Astrocyte (in vitro differentiated cells and primary cell): Measurements from ENCODE around the gene PLD5. TPM values are rescaled to one million over a fixed set of nuclear protein-coding genes. Genes with fewer than 3 reads are reported as not detected.
A peak's percentile ranks its signal among the peaks of the same experiment; 100 is the strongest.

ENCODE experiments used
- DNase-seq: peaks from one replicate; pipeline ENCODE4 v3.0.0-alpha.2; 2010; ENCODE audit warnings: low read depth
- FAIRE-seq: peaks from 2 replicates; lab custom pipeline; 2011; peaks lifted over from hg19 to GRCh38; lab: Jason Lieb, UNC
- H2AFZ ChIP-seq: 2 replicates; pipeline ENCODE4 v1.6.0; 2012; ENCODE audit warnings: low read depth, low read length, inconsistent platforms
- H3K27ac ChIP-seq: 2 replicates; pipeline ENCODE4 v1.5.1; 2011; ENCODE audit warnings: low read depth, low read length, inconsistent platforms
- H3K27me3 ChIP-seq: 2 replicates; pipeline ENCODE4 v1.6.0; 2011; ENCODE audit warnings: low read length, inconsistent platforms; ENCODE audit not compliant: insufficient read depth
- H3K36me3 ChIP-seq: 2 replicates; pipeline ENCODE4 v1.5.1; 2011; ENCODE audit warnings: low read length, inconsistent platforms; ENCODE audit not compliant: insufficient read depth
- H3K4me1 ChIP-seq: 2 replicates; pipeline ENCODE4 v1.5.1; 2011; ENCODE audit warnings: low read length, inconsistent platforms; ENCODE audit not compliant: insufficient read depth
- H3K4me2 ChIP-seq: 2 replicates; pipeline ENCODE4 v1.6.0; 2012; ENCODE audit warnings: low read length, inconsistent platforms
- H3K4me3 ChIP-seq: 2 replicates; pipeline ENCODE4 v1.5.1; 2011; ENCODE audit warnings: low read depth, mild to moderate bottlenecking, low read length, inconsistent platforms; ENCODE audit not compliant: insufficient read depth
- H3K79me2 ChIP-seq: 2 replicates; pipeline ENCODE4 v1.6.0; 2012; ENCODE audit warnings: mild to moderate bottlenecking, low read length, inconsistent platforms; ENCODE audit not compliant: insufficient read depth
- H3K9ac ChIP-seq: 2 replicates; pipeline ENCODE4 v1.6.0; 2012; ENCODE audit warnings: mild to moderate bottlenecking, low read length, inconsistent platforms
- H3K9me3 ChIP-seq: 2 replicates; pipeline ENCODE4 v1.5.1; 2012; ENCODE audit warnings: low read depth, mild to moderate bottlenecking, low read length, inconsistent platforms; ENCODE audit not compliant: insufficient read depth
- H4K20me1 ChIP-seq: 2 replicates; pipeline ENCODE4 v1.6.0; 2012; ENCODE audit warnings: low read length, inconsistent platforms; ENCODE audit not compliant: insufficient read depth
- H3K27ac Mint-ChIP-seq: one replicate; pipeline ENCODE4 v1.8.0; 2021; ENCODE audit warnings: mild to moderate bottlenecking, mixed read lengths; ENCODE audit not compliant: unreplicated experiment
- H3K27me3 Mint-ChIP-seq: one replicate; pipeline ENCODE4 v1.8.0; 2021; ENCODE audit warnings: low read depth, mixed read lengths; ENCODE audit not compliant: unreplicated experiment
- H3K36me3 Mint-ChIP-seq: one replicate; pipeline ENCODE4 v1.8.0; 2021; ENCODE audit warnings: low read depth, mixed read lengths; ENCODE audit not compliant: unreplicated experiment
- H3K4me1 Mint-ChIP-seq: one replicate; pipeline ENCODE4 v1.8.0; 2021; ENCODE audit warnings: low read depth, mixed read lengths; ENCODE audit not compliant: unreplicated experiment
- H3K4me3 Mint-ChIP-seq: one replicate; pipeline ENCODE4 v1.8.0; 2021; ENCODE audit warnings: mild to moderate bottlenecking, moderate library complexity, mixed read lengths; ENCODE audit not compliant: unreplicated experiment
- H3K9me3 Mint-ChIP-seq: one replicate; pipeline ENCODE4 v1.8.0; 2021; ENCODE audit warnings: mild to moderate bottlenecking, mixed read lengths; ENCODE audit not compliant: unreplicated experiment
- CTCF ChIP-seq: IDR thresholded peaks from 2 replicates; pipeline ENCODE4 v1.5.1; 2011; ENCODE audit warnings: low read depth, mild to moderate bottlenecking, inconsistent platforms, low read length, moderate library complexity; ENCODE audit not compliant: insufficient read depth
- EZH2 ChIP-seq: IDR thresholded peaks from 2 replicates; pipeline ENCODE4 v1.6.1; 2012; ENCODE audit warnings: mild to moderate bottlenecking, low read length, inconsistent platforms; ENCODE audit not compliant: insufficient read depth
- total RNA-seq: library from RNA; stranded (reverse); gene quantifications from 2 replicates; pipeline ENCODE4 v1.2.1, GENCODE V29; 2021

Gene PLD5
- total RNA-seq, 1 donor from 2014 or later: 4.9 TPM

GRCh38 chr1:242081446-242081845 is 443.1 kb downstream of the PLD5 start:
- no peaks in the 10 kb centered on the region for H3K36me3 ChIP-seq
- Mint-ChIP-seq H3K4me3 (no peak overlapping the region), H3K36me3 (no peaks in the 10 kb centered on the region), H3K9me3 (no peaks in the 10 kb centered on the region), H3K27ac (no peak overlapping the region), H3K4me1 (no peaks in the 10 kb centered on the region), H3K27me3 (no peaks in the 10 kb centered on the region)
- no peak overlapping the region for H2AFZ ChIP-seq
- no peaks in the 10 kb centered on the region for H3K9me3 ChIP-seq
- H3K4me1 ChIP-seq: no peaks in the 10 kb centered on the region
- no peaks in the 10 kb centered on the region for H4K20me1 ChIP-seq
- H3K27ac ChIP-seq: no peak overlapping the region
- no peak overlapping the region for H3K4me2 ChIP-seq
- no peak for FAIRE-seq
- H3K79me2 ChIP-seq: no peaks in the 10 kb centered on the region
- no peak overlapping the region for H3K4me3 ChIP-seq
- TF ChIP-seq CTCF (no peak), EZH2 (no peak)
- H3K27me3 ChIP-seq: no peaks in the 10 kb centered on the region
- peak; percentile 19 for DNase-seq
- H3K9ac ChIP-seq: no peak overlapping the region

- Histone ChIP-seq H3K4me2 (no peak overlapping the region), H3K4me1 (no peaks in the 10 kb centered on the region), H2AFZ (no peak overlapping the region), H3K36me3 (no peaks in the 10 kb centered on the region), H4K20me1 (no peaks in the 10 kb centered on the region), H3K27me3 (no peaks in the 10 kb centered on the region), H3K27ac (no peak overlapping the region), H3K9me3 (no peaks in the 10 kb centered on the region), H3K79me2 (no peaks in the 10 kb centered on the region), H3K4me3 (no peak overlapping the region), H3K9ac (no peak overlapping the region)
- TF ChIP-seq EZH2: no peak
- no peak for TF ChIP-seq CTCF
- FAIRE-seq (no peak), DNase-seq (no peak)
- no peak overlapping the region for H3K27ac Mint-ChIP-seq
- H3K27me3 Mint-ChIP-seq: peaks cover 1% of the 10 kb centered on the region
- no peaks in the 10 kb centered on the region for H3K36me3 Mint-ChIP-seq
- no peak overlapping the region for H3K4me3 Mint-ChIP-seq
- H3K4me1 Mint-ChIP-seq: no peaks in the 10 kb centered on the region
- no peaks in the 10 kb centered on the region for H3K9me3 Mint-ChIP-seq
These were observed 458.7 kb downstream of the PLD5 start for GRCh38 chr1:242065813-242066212.

DNA sequence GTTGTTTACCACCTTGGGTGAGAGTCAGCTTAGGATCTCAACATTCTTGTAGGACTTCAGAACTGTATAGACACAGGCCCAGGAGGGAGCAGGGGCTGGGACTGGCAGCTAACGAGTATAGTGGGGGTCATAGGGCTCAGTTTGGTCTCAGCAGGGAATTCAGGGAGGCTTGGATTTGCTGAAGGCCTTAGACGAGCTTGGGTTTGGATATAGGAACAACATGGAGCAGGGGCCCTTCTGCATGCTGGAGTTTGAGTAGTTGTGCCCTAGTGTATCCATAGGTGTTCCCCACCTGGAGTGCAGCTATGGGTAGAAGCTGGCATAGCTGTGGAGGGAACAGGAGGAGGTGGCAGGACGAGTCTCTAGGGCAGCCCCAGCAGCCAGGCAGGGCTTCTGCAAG is 462.2 kb downstream of the PLD5 start:
- H3K36me3 ChIP-seq: no peaks in the 10 kb centered on the region
- H2AFZ ChIP-seq: no peak overlapping the region
- peaks cover 2% of the 10 kb centered on the region for H3K9me3 Mint-ChIP-seq
- DNase-seq: no peak
- no peaks in the 10 kb centered on the region for H3K36me3 Mint-ChIP-seq
- no peak overlapping the region for H3K27ac Mint-ChIP-seq
- H4K20me1 ChIP-seq: no peaks in the 10 kb centered on the region
- peaks cover 2% of the 10 kb centered on the region for H3K4me1 Mint-ChIP-seq
- no peak overlapping the region for H3K4me2 ChIP-seq
- no peaks in the 10 kb centered on the region for H3K27me3 Mint-ChIP-seq
- H3K4me3 ChIP-seq: no peak overlapping the region
- no peak overlapping the region for H3K27ac ChIP-seq
- H3K9ac ChIP-seq: no peak overlapping the region
- H3K79me2 ChIP-seq: no peaks in the 10 kb centered on the region
- H3K4me3 Mint-ChIP-seq: no peak overlapping the region
- H3K9me3 ChIP-seq: no peaks in the 10 kb centered on the region
- TF ChIP-seq CTCF (no peak), EZH2 (no peak)
- no peaks in the 10 kb centered on the region for H3K4me1 ChIP-seq
- H3K27me3 ChIP-seq: no peaks in the 10 kb centered on the region
- no peak for FAIRE-seq
